HT-29 (cell line): ENCODE data around the gene NSMF. TPM values are rescaled to one million over a fixed set of nuclear protein-coding genes. Genes with fewer than 3 reads are reported as not detected.

Experiments
- DNase-seq: peaks from one replicate; pipeline ENCODE4 v3.0.0-alpha.2; 2015; ENCODE audit warnings: low spot score
- total RNA-seq: library from RNA; depleted of rRNA; stranded (reverse); fragments of >200 nt; shearing (Covaris generic); gene quantifications from 2 replicates; pipeline ENCODE4 v1.2.3, GENCODE V29; 2014

Gene NSMF
- total RNA-seq, 1 experiment from 2014 or later: 74.4 TPM

DNA sequence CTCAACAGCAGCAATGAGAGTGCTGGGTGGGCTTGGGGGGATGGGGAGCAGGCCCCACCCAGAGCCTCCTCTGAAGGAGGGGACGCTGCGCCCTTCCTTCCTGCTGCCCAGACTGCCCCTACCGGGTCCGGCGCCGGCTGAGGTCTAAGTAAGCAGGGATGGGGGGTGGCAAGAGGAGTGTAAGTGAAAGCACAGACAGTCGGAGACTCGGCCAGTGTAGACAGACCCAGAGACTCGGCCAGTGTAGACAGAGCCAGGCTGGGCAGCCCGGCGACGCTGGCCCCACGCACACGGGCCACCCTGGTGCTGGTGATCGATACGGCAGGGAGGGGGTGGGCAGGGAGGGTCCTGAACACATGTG, 10.6 kb downstream of the NSMF start:
- DNase-seq: no peak

DNA sequence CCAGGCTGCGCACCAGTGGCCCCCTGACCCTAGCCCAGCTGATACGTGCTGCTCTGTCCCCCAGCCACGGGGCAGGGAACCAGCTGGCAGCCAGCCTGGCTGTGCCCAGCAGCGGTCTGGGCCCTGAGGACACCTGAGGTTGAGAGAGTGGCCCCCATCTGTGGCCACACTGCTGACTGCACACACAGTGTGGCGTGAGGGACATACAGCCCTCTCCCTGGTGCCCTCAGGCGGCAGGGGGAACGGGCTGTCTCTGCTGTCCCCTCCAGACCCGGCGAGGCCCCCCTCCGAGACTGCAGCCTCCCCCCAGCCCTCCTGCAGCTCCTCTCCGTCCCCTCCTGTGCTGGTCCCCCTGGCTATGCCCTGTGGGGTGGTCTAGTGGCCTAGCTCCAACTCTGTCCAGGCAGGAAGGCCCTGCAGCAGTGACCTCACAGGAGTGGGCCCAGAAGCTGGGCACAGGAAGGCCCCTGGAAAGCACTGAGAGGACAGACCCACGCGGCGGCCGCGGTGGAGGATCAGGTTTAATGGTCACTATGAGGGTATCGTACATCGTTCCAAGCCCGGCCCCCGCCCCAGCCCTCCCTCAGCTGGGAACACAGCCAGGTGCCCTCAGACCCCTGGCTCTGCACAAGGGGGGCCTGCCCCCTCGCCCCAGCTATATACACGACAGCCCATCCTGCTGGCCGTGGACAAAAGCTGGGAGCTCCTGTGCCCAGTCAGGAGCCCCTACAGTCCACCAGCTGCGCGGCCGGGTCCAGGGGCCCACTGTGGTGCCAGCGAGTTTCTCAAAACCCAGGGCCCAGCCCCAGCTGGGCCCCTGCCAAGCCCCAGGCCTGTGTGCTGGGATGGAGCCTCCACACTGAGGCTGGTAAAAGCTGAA, 11.2 kb downstream of the NSMF start:
- DNase-seq: no peak

DNA sequence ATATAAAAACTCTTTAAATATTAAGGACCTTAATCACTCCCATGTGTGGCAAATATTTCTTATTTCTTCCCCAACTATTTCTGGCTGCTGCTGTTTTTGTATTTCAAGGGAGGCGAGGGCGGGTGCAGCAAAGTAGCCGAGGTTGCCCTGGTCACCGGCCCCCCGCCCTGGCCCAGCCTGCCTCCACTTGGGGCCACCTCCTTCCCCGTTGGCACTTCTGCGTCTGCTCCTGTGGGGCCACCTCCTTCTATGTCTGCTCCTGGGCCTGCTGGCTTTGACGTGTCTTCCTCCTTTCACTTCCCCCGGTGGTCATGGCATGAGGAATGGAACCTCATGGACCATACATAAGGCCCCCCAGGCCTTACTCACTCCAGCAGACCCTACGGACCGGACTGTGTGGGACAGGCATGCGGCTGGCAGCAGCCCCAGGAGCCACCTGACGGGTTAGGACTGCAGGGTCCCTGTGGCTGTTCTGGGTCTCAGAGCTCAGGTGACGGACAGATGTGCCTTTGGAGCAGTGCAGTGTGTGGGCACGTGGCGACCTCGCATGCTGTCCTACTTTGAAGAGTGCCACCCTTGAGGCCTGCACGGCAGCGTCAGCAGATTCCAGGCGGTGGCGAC, 12.2 kb downstream of the NSMF start:
- no peak for DNase-seq

DNA sequence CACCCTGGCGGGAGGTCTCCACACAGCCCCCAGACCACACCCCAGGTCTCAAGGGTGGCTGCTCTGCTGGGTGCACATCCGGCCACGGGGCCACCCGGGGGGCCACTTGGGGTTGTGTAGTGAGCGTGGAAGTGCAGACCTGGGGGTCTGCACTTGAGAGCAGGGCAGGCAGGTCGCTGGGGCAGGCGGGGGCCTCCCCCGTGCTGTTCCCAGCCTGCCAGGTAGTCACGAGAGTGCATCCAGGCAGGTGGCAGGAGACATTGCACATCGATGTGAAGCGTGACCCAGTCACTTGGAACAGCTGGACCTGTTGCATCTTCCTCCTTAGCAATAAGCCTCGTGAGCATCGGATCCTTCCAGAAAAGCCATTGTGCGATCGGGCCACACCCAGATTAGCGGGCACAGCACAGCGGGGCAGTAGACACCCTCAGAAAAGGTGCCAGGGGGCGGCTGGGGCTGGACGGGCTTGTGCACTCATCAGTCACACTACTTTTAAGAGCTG, 13.2 kb downstream of the NSMF start:
- no peak for DNase-seq

DNA sequence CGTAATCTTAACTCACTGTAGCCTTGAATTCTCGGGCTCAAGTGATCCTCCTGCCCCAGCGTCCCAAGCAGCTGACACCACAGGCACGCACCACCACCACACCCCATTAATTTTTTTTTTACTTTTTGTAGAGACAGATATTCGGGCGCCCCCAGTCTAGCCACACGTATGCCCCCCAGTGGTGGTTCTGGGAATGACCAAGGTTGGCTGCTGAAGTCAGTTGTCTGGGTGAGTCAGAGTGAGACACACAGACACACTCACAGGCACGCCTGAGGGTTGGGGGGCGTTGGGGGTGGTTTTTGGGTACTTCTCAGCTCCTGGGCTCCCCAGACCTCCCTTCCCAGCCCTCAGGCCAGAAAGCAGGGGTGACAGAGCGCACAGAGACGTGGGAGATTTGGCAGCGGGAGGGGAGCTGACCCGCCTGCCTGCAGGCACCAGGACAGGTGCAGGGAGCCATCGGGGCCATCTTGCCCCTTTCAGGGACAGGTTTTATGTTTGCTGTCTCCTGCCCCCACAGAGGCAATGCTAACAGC, 13.8 kb downstream of the NSMF start:
- peak; percentile 91 for DNase-seq

DNA sequence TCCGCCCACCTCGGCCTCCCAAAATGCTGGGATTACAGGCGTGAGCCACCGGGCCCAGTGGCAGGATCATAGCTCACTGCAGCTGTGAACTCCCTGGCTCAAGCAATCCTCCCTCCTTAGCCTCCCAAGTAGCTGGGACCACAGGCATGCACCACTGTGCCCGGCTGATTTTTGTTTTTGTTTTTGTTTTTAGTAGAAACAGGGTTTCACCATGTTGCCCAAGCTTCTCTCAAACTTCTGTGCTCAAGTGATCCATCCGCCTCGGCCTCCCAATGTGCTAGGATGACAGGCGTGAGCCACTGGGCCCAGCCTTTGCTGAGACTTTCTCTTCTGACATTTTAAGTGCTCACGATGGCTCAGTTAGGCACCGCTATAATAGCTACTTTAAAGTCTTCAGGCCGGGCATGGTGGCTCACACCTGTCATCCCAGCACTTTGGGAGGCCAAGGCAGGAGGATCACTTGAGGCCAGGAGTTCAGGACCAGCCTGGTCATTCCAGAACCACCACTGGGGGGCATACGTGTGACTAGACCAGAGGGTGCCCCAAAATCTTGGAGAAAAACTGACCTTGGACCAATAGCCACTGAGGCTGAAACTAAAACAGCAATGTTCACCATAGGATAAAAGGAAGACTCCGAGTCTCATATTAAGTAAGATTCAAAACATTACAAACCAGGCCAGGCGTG, 14.9 kb downstream of the NSMF start:
- no peak for DNase-seq

DNA sequence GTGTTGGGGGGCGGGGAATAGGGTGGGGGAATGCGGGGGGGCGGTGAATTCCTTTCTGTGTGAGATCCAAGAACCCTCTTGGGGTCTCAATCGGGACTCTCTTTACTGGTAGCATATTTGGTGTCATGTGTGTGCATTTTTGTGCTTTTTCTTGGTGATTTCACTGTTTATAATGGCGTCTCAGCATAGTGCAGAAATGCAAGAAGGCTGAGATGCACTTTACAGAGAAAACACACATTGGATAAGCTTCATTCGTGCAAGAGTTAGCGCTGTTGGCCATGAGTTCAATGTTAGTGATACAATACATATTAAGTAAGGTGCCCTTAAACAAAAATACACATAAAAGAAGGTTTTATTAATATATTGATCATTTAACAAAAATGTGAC, 17.2 kb downstream of the NSMF start:
- no peak for DNase-seq

DNA sequence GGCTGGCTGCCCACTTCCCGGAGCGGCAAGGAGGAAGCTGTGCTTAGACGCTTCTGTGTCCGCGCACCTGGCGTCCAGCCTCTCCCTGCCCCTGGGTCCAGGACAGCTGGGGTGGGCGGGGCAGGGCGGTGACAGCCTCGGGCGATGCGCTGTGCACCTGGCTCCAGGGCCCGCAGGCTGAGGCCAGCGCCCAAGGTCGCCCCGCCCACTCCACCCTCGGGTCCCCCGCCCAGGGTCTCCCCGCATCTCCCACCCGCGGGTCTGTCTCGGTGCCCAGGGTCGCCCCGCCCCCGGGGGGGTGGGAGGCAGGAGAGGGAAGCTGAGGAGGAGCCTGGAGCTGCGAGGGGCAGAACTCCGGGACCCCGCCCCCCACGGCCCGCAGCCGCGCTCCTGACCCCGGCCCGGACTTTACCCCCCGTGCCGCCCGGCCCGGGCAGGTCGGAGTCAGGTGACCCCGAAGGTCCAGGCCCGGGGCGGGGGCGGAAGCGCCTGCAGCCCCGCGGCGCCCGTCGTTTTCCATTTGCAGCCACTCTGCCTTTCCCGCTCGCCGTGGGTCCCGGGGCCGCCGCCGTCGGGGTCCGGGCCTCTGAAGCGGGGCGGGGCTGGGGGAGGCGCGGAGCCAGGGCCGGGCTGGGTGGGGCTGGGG, 17.7 kb downstream of the NSMF start, which contains the start of gene ENTPD8:
Gene ENTPD8 (minus strand): TSS at position 69 of the 646 bp plus-strand sequence. CDS start 3,072 bp downstream, outside the sequence.
- peak; percentile 81 for DNase-seq

DNA sequence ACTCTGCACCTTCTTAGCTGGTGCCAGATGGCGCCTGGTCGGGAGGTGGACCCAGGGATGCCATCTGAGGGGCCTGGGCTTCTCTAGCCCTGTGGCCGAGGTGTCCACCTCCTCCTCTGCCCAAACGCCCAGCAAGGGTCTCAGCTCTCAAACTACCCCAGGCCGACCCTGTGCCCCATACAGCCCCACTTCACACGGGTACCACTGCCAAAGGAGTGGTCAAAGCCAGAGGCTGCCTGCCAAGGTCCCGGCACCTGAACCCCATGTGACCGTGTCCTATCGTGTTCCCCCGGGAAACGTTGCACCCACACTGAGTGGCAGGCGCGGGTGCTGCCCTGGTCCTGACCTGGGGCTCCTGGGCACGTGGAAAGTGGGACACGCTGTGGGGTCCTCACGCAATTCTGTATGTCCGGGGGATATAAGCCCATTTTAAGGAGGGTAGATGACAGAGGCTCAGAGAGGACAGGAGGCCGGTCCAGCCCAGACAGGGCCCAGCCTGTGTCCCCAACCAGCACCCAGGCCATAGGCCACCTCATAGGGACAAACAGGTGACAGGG, 19.9 kb downstream of the NSMF start:
- DNase-seq: no peak

DNA sequence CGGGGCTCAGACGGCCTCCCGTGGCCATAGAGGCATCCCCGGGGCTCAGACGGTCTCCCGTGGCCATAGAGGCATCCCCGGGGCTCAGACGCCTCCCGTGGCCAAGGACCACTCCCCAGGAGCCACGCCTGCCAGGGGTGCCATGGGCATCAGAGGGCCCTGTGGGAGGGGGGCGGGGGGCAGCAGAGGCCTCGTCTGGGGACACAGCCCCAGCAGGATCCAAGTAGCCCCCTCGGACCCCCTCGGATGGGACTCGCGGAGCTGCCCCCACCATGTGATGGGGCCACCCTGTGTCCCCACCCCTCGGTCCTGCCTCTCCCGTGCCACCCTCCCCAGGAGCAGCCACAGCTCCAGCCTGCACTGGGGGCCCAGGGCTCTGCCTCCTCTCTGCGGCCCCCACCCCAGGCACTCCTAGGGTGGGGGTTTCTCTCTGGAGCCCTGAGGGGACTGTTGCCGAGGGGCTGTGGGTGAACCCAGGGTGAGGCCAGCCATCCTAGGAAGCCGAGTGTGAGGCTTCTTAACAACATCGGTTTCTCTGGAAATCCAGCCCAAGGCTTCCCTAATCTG, 20.5 kb downstream of the NSMF start:
- DNase-seq: no peak

DNA sequence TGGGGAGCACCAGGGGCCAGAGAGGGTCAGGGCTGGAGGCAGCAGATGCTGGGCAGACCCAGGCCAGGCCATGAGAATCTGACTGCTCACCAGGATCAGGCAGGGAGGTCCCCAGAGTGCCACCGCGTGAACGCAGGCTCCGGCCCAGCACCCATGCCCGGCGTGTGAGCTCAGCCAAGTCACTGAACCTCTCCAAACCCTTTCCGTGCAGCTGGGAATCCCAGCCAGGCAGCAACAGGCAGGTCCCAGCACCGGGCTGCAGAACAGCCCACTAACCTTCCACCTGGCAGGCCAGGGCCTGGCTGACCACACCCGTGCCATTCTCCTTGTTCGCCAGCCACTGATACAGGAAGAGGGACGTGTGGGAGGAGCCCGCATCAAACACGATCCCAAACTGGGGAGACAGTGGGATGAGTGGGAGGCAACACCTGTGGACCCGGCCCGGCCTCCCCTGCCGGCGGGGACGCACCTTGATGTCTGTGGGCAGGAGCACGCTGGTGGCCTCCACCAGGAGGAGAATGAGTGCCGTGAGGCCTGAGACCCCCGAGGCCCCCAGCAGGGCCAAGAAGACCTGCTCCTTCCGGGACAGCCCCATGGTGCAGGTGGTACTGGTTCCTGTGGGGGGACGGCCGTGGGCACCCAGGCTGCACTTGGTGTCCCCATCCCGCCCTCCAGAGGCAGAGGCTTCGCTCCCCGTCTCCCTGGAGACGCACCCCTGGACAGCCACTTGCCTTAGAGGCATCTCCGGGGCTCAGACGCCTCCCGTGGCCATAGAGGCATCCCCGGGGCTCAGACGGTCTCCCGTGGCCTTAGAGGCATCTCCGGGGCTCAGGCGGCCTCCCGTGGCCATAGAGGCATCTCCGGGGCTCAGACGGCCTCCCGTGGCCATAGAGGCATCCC, 21.2 kb downstream of the NSMF start:
- DNase-seq: no peak

DNA sequence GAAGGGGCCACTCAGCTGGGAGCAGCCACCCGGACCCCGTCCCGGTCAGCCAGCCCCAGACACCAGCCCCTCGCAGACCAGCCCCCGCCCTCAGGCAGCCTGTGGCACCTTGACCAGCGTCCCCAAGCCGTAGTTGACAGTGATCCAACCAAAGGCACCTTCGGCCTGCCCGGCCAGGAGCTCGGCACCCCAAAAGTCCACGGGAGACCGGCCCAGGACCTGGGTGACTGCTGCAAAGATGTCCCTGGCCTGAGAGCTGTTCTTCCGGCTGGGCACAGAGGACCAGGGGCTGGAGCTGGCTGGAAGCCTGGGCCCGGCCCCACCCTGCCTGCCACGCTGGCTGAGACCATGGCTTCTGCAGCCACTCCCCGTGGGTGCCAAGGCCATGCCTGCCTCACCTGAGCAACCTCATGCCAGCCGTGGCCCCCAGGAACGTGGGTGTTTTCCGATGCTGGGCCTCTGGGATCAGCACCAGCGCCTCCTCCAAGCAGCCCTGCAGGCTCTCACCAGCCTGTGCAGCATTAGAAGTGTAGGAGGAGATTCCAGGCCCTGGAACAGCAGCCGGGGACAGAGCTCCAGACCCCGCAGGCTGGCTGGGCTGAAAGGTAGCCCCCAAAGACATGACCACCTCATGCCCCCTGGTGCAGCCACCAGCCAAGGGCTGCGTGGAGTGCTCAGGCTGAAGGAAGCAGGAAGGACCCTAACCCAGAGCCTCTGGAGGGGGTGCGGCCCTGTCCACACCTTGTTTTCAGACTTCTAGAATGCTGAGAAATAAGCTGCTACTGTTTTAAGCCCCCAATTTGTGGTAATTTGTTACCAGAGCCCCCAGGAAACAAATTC, 22.2 kb downstream of the NSMF start:
- no peak for DNase-seq

DNA sequence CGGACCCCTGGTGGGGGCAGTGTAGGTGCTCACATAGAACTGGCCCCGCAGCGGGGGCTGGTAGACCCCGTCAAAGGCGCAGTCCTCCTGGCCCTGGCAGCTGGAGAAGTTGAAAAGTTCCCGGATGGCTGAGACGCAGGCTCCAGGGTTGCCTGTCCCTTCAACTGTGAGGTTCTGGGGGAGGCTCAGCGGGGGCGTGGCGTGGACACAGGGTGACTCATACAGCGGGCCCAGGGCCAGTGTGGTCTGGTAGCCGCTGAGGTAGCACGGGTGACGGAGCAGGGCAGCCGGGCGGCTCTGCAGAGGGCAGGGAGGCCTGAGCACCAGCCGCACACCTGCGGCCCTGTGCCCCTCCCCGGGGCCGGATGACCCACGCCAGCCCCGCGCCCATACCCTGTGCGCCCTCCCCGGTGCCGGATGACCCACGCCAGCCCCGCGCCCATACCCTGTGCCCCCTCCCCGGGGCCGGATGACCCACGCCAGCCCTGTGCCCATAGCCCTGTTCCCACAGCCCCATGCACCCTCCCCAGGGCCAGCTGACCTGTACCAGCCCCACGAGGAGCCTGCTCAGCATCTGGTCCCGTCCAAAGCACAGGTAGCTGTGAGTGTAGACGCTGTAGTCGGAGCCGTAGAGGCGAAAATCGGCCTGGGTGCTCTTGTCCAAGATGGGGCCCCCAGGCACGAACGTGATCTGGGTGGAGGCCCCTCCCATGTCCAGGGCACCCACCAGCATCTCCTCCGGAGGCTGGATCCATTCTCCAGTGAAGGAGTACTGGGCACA, 23.0 kb downstream of the NSMF start:
- DNase-seq: peak; percentile 90

DNA sequence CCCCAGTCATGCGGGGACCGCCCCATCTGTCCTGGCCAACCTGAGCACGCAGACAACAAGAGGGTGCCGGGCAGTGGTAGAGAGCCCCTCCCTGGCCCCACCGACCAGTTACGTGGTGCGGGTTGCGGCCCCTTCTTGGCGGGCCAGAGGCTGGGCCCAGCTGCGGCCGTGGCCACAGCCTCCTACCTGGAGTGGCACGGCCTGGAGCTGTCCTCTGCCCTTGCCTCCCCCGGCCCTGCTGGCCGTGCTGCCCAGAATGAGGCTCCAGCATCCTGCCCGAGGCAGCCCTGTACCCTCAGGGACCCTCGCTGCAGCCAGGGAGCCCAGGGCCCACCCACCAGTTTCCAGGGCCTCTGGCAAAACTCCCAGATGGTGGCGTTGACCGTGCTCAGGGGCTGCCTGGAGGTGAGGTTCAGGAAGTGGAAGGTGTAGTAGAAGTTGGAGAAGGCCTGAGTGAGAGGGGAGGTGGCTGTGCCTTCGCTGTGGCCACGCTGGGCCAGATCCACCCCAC, 23.7 kb downstream of the NSMF start:
- DNase-seq: no peak

DNA sequence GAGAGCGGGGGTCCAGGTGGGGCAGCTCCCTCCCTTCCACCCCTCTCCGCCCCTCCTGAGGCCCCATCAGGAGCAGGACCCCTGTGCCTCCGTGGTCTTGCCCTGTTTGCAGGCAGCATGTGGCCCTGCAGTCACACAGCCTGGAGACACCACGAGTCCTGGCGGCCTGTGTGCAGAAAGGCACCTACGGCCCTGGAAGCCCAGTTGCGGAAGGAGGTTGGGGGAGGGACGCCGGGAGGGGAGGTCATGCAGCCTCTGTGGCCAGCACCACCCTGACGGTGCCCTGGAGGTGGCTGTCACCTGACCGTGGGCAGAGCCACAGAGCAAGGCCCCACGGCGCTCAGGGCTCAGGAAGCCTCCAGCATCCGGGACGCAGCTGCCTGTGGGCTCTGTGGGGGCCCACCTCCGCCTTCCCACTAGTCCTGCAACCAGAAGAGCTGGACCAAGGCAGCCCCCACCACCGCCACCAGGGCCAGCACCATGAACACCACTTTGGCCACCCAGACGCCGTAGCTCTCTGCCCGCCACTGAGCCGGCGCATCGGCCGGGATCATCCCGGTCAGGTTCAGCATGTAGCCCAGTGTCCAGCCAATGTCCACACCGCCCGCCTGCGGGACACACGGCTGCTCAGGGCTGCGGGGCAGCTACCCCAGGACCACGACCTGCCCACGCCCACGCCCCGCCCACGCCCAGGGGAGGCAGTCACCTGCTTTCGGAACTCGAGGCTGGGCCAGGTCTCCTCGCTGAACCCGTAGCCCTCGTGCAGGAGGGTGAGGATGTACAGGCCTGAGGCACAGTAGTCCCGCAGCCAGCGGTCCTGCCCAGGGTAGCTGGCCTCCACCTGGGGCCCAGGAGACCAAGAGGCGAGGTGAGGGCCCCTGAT, 24.4 kb downstream of the NSMF start:
- DNase-seq: no peak

DNA sequence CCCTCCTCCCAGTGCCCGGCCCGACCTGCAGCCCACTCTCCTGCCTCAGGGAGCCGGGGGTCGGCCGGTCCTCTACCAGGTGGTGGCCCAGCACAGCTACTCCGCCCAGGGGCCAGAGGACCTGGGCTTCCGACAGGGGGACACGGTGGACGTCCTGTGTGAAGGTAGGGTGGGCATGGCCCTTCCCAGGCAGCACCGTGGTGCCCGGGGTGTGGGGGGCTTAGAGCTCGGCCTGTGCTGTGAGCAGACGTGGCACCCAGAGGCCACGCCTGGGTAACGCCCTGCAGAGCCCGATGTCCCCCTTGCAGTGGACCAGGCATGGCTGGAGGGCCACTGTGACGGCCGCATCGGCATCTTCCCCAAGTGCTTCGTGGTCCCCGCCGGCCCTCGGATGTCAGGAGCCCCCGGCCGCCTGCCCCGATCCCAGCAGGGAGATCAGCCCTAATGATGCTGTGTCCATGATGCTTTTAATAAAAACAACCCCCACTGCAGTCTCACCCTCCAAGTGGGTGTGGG, 25.2 kb downstream of the NSMF start:
- DNase-seq: no peak
